ENCODE data around the gene MRGPRX2.

Gene MRGPRX2

GRCh38 chr11:19060629-19061028, at the start of gene MRGPRX2:
MRGPRX2 (minus strand) TSS chr11:19060717; CDS start chr11:19056402, 4,315 bp downstream.
- no peak for DNase-seq

- DNase-seq, result no peak
These were observed 49.8 kb upstream of the MRGPRX2 start for GRCh38 chr11:19110295-19110694.

GRCh38 chr11:19107125-19107524, 46.6 kb upstream of the MRGPRX2 start:
- DNase-seq, result no peak

- no peak for DNase-seq
These were observed 44.5 kb upstream of the MRGPRX2 start for GRCh38 chr11:19105011-19105410.

GRCh38 chr11:19102521-19102900, 42.0 kb upstream of the MRGPRX2 start:
- no peak for DNase-seq

- DNase-seq, result no peak
These were observed 41.4 kb upstream of the MRGPRX2 start for GRCh38 chr11:19101796-19102520.

- DNase-seq, result no peak
These were observed 40.4 kb upstream of the MRGPRX2 start for GRCh38 chr11:19100885-19101284.

GRCh38 chr11:19099093-19099492, 38.6 kb upstream of the MRGPRX2 start:
- no peak for DNase-seq

- DNase-seq, result no peak
These were observed 34.3 kb upstream of the MRGPRX2 start for GRCh38 chr11:19094859-19095258.

GRCh38 chr11:19093976-19094375, 33.5 kb upstream of the MRGPRX2 start:
- no peak for DNase-seq

GRCh38 chr11:19092850-19093249, 32.3 kb upstream of the MRGPRX2 start:
- DNase-seq, result no peak

- no peak for DNase-seq
These were observed 31.8 kb upstream of the MRGPRX2 start for GRCh38 chr11:19092342-19092741.

- DNase-seq, result no peak
These were observed 30.8 kb upstream of the MRGPRX2 start for GRCh38 chr11:19091366-19091765.

GRCh38 chr11:19089421-19089820, 28.9 kb upstream of the MRGPRX2 start:
- DNase-seq, result no peak

- no peak for DNase-seq
These were observed 28.3 kb upstream of the MRGPRX2 start for GRCh38 chr11:19088791-19089190.

- DNase-seq, result no peak
These were observed 27.1 kb upstream of the MRGPRX2 start for GRCh38 chr11:19087658-19088057.

- DNase-seq, result no peak
These were observed 24.3 kb upstream of the MRGPRX2 start for GRCh38 chr11:19084661-19085315.

- no peak for DNase-seq
These were observed 22.6 kb upstream of the MRGPRX2 start for GRCh38 chr11:19083166-19083565.

GRCh38 chr11:19080579-19080993, 20.1 kb upstream of the MRGPRX2 start:
- peak in 1 of 2 donors; percentile 1 for DNase-seq

- DNase-seq, result peak in 1 of 2 donors; percentile 16
These were observed 19.3 kb upstream of the MRGPRX2 start for GRCh38 chr11:19079643-19080440.

- no peak for DNase-seq
These were observed 17.4 kb upstream of the MRGPRX2 start for GRCh38 chr11:19077965-19078364.

GRCh38 chr11:19076744-19077589, 16.4 kb upstream of the MRGPRX2 start:
- DNase-seq, result peak; percentile 25 to 53

- DNase-seq, result no peak
These were observed 15.1 kb upstream of the MRGPRX2 start for GRCh38 chr11:19075636-19076035.

Measured in hippocampal formation (tissue), 2 donors.